Measurements from ENCODE around the gene PLB1.

- TF ChIP-seq CTCF (IDR thresholded peaks at IDR 0.05; ENCODE audit: low read length) (no peak), EZH2 (IDR thresholded peaks at IDR 0.05; ENCODE audit: borderline replicate concordance, low read length) (no peak)
These were observed 49.3 kb upstream of the PLB1 start for GRCh38 chr2:28446531-28446930.

Data from OCI-LY1 (cell line).